Endodermal cell (in vitro differentiated cells): Measurements from ENCODE around the gene CCDC9B. TPM values are rescaled to one million over a fixed set of nuclear protein-coding genes. Genes with fewer than 3 reads are reported as not detected.

Experiments used
- DNase-seq: peaks from one replicate; pipeline ENCODE4 v3.0.0-alpha.2; 2017
- H3K27ac ChIP-seq: 2 replicates; pipeline ENCODE4 v1.5.1; 2013; ENCODE audit warnings: mild to moderate bottlenecking, low read depth, low read length, moderate library complexity
- H3K27me3 ChIP-seq: 2 replicates; pipeline ENCODE4 v1.6.1; 2013; ENCODE audit warnings: mild to moderate bottlenecking, low read length, moderate library complexity; ENCODE audit not compliant: insufficient read depth, control insufficient read depth, poor library complexity, severe bottlenecking
- H3K36me3 ChIP-seq: 2 replicates; pipeline ENCODE4 v1.7.0; 2013; ENCODE audit warnings: mild to moderate bottlenecking, low read length, moderate library complexity; ENCODE audit not compliant: control insufficient read depth, insufficient read depth
- H3K4me1 ChIP-seq: one replicate; pipeline ENCODE4 v1.7.0; 2013; ENCODE audit warnings: low read length; ENCODE audit not compliant: control insufficient read depth, insufficient read depth
- H3K4me3 ChIP-seq: 2 replicates; pipeline ENCODE4 v1.5.1; 2013; ENCODE audit warnings: mild to moderate bottlenecking, low read length, moderate library complexity
- H3K9ac ChIP-seq: 2 replicates; pipeline ENCODE4 v1.6.1; 2013; ENCODE audit warnings: mild to moderate bottlenecking, low read length, moderate library complexity; ENCODE audit not compliant: poor library complexity, severe bottlenecking; ENCODE audit errors: extremely low read depth
- H3K9me3 ChIP-seq: 2 replicates; pipeline ENCODE4 v1.6.1; 2013; ENCODE audit warnings: mild to moderate bottlenecking, low read length, moderate library complexity; ENCODE audit not compliant: control insufficient read depth
- H3K27ac Mint-ChIP-seq: 2 replicates; pipeline ENCODE4 v1.8.0; 2020; ENCODE audit warnings: mixed read lengths
- H3K27me3 Mint-ChIP-seq: 2 replicates; pipeline ENCODE4 v1.8.0; 2021; ENCODE audit warnings: mild to moderate bottlenecking, mixed read lengths; ENCODE audit not compliant: insufficient read depth
- H3K36me3 Mint-ChIP-seq: 2 replicates; pipeline ENCODE4 v1.8.0; 2020; ENCODE audit warnings: low read depth, mixed read lengths
- H3K4me1 Mint-ChIP-seq: 2 replicates; pipeline ENCODE4 v1.8.0; 2020; ENCODE audit warnings: mixed read lengths
- H3K4me3 Mint-ChIP-seq: 2 replicates; pipeline ENCODE4 v1.8.0; 2020; ENCODE audit warnings: mild to moderate bottlenecking, moderate library complexity, mixed read lengths
- H3K9me3 Mint-ChIP-seq: 2 replicates; pipeline ENCODE4 v1.8.0; 2020; ENCODE audit warnings: mild to moderate bottlenecking, mixed read lengths
- CTCF ChIP-seq: fragments of 200-600 bp; sonication (generic); conservative IDR thresholded peaks from 2 replicates; pipeline ENCODE4 v1.5.0; 2021; ENCODE audit warnings: antibody characterized with exemption, mild to moderate bottlenecking
- WGBS, 2 experiments: methylation state at CpG; one replicate each; pipeline versions ENCODE4 v1.1.5 to v1.1.7; 2013; ENCODE audit warnings: missing lambda C conversion rate in 2 of 2, mixed read lengths in 1 of 2; ENCODE audit not compliant: insufficient coverage in 1 of 2, insufficient read length in 1 of 2; 5-methylcytosine and 5-hydroxymethylcytosine counted together
- total RNA-seq, 2 donors: library from RNA; stranded (reverse); fragmentation: NEBNext Ultra II Directional in 1 of 2; extraction: Animal tissue kit (Norgen Biotek cat#: 25700) in 1 of 2; gene quantifications; 2 replicates in 1 of 2; 3 replicates in 1 of 2; pipeline ENCODE4 v1.2.1, GENCODE V29; 2021

The CCDC9B gene
- total RNA-seq, 2 donors from 2014 or later = 0.15 to 0.42 TPM

- H3K9me3 ChIP-seq = no peaks in the 10 kb centered on the region
- no peaks in the 10 kb centered on the region for H3K36me3 ChIP-seq
- Mint-ChIP-seq H3K27me3 (peaks cover 89% of the 10 kb centered on the region), H3K9me3 (no peaks in the 10 kb centered on the region), H3K4me3 (no peak overlapping the region), H3K36me3 (no peaks in the 10 kb centered on the region), H3K27ac (no peak overlapping the region), H3K4me1 (peaks cover 2% of the 10 kb centered on the region)
- WGBS, 2 experiments = 71 to 75% methylated on average over 4 to 6 of the region's 6 CpGs
- no peak overlapping the region for H3K4me3 ChIP-seq
- H3K9ac ChIP-seq = no peak overlapping the region
- H3K27ac ChIP-seq = no peak overlapping the region
- DNase-seq = no peak
- no peaks in the 10 kb centered on the region for H3K4me1 ChIP-seq
- H3K27me3 ChIP-seq = peaks cover 100% of the 10 kb centered on the region
- no peak for TF ChIP-seq CTCF
Observed at GRCh38 chr15:40289140-40289775, 51.5 kb downstream of the CCDC9B start.

GRCh38 chr15:40287968-40288367 is 52.8 kb downstream of the CCDC9B start:
- Histone ChIP-seq H3K4me3 (no peak overlapping the region), H3K36me3 (no peaks in the 10 kb centered on the region), H3K9me3 (no peaks in the 10 kb centered on the region), H3K27me3 (peaks cover 100% of the 10 kb centered on the region), H3K27ac (no peak overlapping the region), H3K4me1 (no peaks in the 10 kb centered on the region), H3K9ac (no peak overlapping the region)
- Mint-ChIP-seq H3K27ac (no peak overlapping the region), H3K9me3 (no peaks in the 10 kb centered on the region), H3K4me1 (peaks cover 2% of the 10 kb centered on the region), H3K27me3 (peaks cover 90% of the 10 kb centered on the region), H3K4me3 (no peak overlapping the region), H3K36me3 (no peaks in the 10 kb centered on the region)
- no peak for DNase-seq
- no peak for TF ChIP-seq CTCF
- 93 to 100% methylated on average over 2 to 4 of the region's 4 CpGs for WGBS, 2 experiments

GRCh38 chr15:40287505-40287904 is 53.2 kb downstream of the CCDC9B start:
- H3K27ac Mint-ChIP-seq = no peak overlapping the region
- no peak for TF ChIP-seq CTCF
- no peaks in the 10 kb centered on the region for H3K36me3 ChIP-seq
- H3K4me1 ChIP-seq = no peaks in the 10 kb centered on the region
- H3K4me1 Mint-ChIP-seq = peaks cover 2% of the 10 kb centered on the region
- no peaks in the 10 kb centered on the region for H3K36me3 Mint-ChIP-seq
- no peak overlapping the region for H3K9ac ChIP-seq
- no peak overlapping the region for H3K4me3 Mint-ChIP-seq
- no peak overlapping the region for H3K27ac ChIP-seq
- H3K9me3 Mint-ChIP-seq = no peaks in the 10 kb centered on the region
- no peaks in the 10 kb centered on the region for H3K9me3 ChIP-seq
- no peak for DNase-seq
- 83 to 95% methylated on average over 2 to 3 of the region's 3 CpGs for WGBS, 2 experiments
- H3K27me3 ChIP-seq = peaks cover 100% of the 10 kb centered on the region
- H3K27me3 Mint-ChIP-seq = peaks cover 90% of the 10 kb centered on the region
- H3K4me3 ChIP-seq = no peak overlapping the region
